H1 (cell line): ENCODE results near the gene GRIA4. TPM values are rescaled to one million over a fixed set of nuclear protein-coding genes. Genes with fewer than 3 reads are reported as not detected.

Source experiments
- CEBPB ChIP-seq: IDR thresholded peaks from 2 replicates; pipeline ENCODE4 v1.6.1; 2012; ENCODE audit warnings: low read depth, low read length
- CHD1 ChIP-seq: IDR thresholded peaks from 2 replicates; pipeline ENCODE4 v1.6.1; 2012; ENCODE audit warnings: low read depth, low read length, improper control_type of control experiment
- JUND ChIP-seq: IDR thresholded peaks from 2 replicates; pipeline ENCODE4 v1.6.1; 2011; ENCODE audit warnings: mild to moderate bottlenecking, improper control_type of control experiment, low read length
- RNF2 ChIP-seq: fragments of 200-900, 300-1000 bp; sonication (generic); IDR thresholded peaks from 2 replicates; pipeline ENCODE4 v1.7.1; 2016; ENCODE audit warnings: borderline replicate concordance, low read depth, mild to moderate bottlenecking, antibody characterized with exemption, low read length; ENCODE audit not compliant: poor library complexity, severe bottlenecking; ENCODE audit errors: missing control alignments
- polyA plus RNA-seq, 7 experiments: library from polyadenylated mRNA; depleted of rRNA in 3 of 7; stranded (reverse) in 5 of 7; unstranded in 2 of 7; fragments of >200 nt in 5 of 7; fragments of 200-250 nt in 2 of 7; gene quantifications; 1 replicate in 5 of 7; 2 replicates in 1 of 7; 4 replicates in 1 of 7; pipeline versions ENCODE4 v1.2.1 to v1.2.3, GENCODE V29; 2011 to 2013; ENCODE audit warnings: missing spikeins in 2 of 7, mixed read lengths in 2 of 7
- total RNA-seq: library from RNA; stranded (reverse); fragmentation: NEBNext Ultra II Directional; extraction: Animal tissue kit (Norgen Biotek cat#: 25700); gene quantifications from 2 replicates; pipeline ENCODE4 v1.2.1, GENCODE V29; 2021
- TF ChIP-seq, protein P1 (sequence below): IDR thresholded peaks from 2 replicates; pipeline ENCODE4 v1.6.1; 2012; ENCODE audit warnings: low read length, inconsistent platforms

GRIA4 gene
- total and polyA plus RNA-seq, 2 of the 8 experiments (the other 6 are each of a cell fraction or from before 2014, with no cell fraction given), result 12.5 to 21.8 TPM

DNA sequence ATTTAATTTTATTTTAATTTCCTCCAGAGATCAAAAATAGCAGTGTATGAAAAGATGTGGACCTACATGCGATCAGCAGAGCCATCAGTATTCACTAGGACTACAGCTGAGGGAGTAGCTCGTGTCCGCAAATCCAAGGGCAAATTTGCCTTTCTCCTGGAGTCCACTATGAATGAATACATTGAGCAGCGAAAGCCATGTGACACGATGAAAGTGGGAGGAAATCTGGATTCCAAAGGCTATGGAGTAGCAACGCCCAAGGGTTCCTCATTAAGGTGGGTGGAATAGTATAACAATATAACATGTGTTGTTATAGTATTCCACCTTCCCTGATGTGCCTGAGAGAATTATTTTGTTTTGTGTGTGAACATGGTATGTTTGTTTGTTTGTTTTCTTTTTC is 323.8 kb downstream of the GRIA4 start (continued):
- TF ChIP-seq RNF2, result no peak
- TF ChIP-seq CHD1, result no peak
- TF ChIP-seq, protein P1, sequence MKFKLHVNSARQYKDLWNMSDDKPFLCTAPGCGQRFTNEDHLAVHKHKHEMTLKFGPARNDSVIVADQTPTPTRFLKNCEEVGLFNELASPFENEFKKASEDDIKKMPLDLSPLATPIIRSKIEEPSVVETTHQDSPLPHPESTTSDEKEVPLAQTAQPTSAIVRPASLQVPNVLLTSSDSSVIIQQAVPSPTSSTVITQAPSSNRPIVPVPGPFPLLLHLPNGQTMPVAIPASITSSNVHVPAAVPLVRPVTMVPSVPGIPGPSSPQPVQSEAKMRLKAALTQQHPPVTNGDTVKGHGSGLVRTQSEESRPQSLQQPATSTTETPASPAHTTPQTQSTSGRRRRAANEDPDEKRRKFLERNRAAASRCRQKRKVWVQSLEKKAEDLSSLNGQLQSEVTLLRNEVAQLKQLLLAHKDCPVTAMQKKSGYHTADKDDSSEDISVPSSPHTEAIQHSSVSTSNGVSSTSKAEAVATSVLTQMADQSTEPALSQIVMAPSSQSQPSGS, result no peak
- no peak for TF ChIP-seq JUND
- TF ChIP-seq CEBPB, result no peak
